ENCODE data around the gene PLPP4.

- TF ChIP-seq CTCF (conservative IDR thresholded peaks at IDR 0.05; ENCODE audit: low read depth, low read length), result no peak
- TF ChIP-seq EZH2 (IDR thresholded peaks at IDR 0.05; ENCODE audit: borderline replicate concordance, low read depth, low read length, poor library complexity, severe bottlenecking), result no peak
Measured at GRCh38 chr10:120573355-120573754, 116.3 kb downstream of the PLPP4 start.
